DMS153 treated with DMSO at 0.1 percent for 48 hours (cell line): Measurements from ENCODE around the gene ADORA3.

ENCODE experiments used
- DNase-seq: peaks from one replicate; lab custom pipeline; 2025; ENCODE audit not compliant: unreplicated experiment; lab: John Stamatoyannopoulos, UW

The ADORA3 gene

DNA sequence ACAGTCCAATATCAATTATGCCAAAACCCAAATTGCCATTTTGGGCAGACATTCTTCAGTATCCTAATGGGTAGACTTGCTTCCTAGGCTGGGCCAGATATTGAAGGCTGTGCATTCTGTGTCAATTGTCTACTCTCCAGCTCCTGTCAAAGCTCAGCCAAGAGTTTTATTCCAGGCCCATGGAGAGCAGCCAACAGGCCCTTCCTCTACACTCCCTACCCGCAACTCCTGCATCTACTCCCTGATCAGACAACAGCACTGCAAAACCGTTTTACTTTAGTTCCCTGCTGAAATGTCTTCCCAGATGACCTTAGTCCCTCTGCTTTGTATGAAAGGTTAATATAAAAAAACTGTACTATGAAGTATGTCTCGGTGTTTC lies 6.6 kb upstream of the ADORA3 start:
- DNase-seq, result no peak

DNA sequence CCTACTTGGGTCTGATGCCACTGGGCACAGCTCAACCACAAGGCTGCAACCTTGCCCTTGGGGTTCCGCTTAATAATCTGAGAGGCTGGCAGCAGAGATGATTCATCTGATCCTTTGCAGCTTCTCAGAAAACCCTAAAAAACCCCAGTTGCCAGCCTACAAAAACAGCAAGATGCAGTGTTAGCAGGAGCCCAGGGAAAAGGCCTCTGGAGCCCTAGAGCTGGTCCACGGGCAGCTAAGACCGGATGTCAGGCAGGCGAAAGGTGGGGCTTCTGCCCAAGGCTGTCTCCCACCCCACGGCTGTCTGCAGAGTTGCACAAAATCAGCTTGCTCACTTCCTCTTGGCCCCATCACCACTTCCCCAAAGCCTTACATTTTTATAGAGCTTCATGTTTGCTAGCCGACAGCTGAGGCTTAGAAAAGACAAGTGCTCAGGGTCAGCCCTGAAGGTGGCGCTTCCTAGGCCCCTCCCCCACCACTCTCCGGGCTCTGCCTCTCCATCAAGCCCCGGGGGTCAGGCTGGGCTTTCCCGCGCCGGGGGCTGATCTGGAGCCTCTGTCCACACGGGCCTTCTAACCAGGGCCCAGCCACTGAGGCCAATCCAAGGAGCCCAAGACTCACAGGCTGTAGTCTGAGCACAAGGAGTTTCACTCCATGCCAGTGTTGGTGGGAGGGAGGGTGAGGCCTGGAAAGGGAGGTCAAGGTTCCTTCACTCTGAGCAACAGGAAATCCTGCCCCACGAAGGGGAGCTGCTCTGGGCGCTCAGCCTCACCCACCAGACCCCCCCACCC lies 4.2 kb upstream of the ADORA3 start:
- peak; percentile 54 for DNase-seq

GRCh38 chr1:111506561-111506960 lies 3.1 kb upstream of the ADORA3 start:
- no peak for DNase-seq

DNA sequence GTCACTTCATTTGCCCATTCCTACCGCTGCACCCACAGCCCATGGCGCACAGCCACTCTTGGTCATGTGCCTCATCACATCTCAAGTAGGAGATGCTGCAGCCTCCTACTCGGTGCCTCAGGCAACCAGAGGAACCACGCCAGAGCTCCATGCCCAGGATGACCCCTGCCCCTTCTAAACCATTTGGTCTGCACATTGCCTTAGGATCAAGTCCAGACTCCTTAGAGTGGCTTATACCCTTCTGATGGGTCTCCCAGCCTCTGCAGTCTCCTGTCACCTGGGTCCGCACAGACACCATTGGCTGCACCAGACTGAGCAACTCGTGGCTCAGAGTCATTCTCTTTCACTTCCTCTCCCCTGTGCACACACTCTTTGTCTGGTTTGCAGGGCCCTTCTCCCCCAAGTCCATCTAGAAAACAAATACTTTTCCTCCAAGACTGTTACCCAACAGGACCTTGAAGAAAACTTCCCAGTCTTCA lies 2.2 kb upstream of the ADORA3 start:
- no peak for DNase-seq

DNA sequence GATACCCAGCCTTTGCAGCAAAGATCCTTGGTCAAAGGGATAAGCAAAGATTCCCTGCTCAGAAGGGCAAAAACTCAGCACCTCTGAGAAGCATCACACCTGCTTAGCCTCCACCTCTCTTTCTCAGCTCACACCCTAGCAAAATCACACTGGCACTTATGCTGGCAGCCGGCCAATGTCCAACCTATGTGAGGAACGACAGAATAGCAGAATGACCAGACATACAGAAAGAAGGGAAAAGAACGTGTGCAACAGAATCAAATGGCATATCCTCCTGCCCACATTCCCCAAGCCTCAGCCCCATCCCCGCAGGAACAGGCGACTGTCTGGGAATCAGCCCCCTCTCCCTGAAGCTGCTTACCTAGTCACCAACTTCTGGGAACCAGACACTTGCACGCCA lies 664 bp upstream of the ADORA3 start:
- no peak for DNase-seq

DNA sequence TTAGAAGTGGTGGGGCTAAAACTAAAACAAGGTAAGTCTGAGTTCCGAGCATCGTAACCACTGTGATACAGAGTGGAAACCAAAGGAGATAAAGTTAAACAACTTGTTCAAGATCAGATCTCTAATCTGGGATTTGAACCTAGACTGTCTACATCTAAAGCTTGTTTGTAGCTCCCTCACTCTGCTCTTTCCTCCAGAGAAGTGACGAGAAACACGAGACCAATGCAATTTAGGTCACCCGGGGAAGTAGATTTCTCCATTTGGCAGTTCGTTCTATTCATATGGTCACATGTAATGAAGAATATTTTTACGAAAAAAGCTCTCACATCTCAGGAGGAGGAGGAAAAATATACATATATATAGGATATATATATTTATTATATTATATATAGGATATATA lies 1.8 kb downstream of the ADORA3 start:
- DNase-seq, result no peak

GRCh38 chr1:111499026-111499785 lies 4.2 kb downstream of the ADORA3 start:
- no peak for DNase-seq

DNA sequence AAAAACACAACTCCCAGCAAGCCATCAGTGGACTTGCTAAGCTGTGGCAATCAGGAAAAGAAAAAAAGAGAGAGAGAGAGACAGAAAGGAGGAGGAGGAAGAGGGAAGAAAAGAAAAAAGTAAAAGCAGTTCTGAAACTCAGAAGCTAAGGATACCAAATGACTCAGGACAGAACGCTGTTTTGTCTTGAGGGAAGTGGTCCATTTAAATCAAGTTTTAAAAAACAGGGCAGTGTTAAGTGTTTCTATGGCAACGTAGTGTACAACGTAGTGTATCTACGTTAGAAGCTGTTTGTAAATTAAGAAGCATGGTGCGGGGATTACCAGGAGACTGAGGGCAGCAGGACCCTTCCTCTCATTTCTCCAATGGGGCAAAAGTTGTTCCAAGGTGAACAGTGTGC lies 5.8 kb downstream of the ADORA3 start:
- no peak for DNase-seq

DNA sequence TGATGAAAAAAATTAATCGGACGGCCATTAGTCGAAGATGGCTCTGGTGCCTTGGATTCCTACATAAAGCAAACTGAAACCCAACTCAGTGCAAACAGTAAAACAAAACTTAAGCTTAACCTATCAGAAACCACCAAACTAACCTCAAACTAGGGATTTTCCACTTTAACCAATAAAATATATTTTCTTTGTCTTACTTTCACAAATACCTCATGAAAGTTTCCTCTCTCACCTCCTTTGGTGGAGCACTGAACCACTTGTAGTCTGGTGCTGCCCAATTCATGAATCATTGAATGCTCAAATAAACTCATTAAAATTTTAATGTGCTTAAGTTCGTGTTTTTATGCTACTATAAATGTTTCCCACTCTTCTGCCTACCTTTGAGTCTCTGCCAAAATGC lies 7.0 kb downstream of the ADORA3 start:
- no peak for DNase-seq

DNA sequence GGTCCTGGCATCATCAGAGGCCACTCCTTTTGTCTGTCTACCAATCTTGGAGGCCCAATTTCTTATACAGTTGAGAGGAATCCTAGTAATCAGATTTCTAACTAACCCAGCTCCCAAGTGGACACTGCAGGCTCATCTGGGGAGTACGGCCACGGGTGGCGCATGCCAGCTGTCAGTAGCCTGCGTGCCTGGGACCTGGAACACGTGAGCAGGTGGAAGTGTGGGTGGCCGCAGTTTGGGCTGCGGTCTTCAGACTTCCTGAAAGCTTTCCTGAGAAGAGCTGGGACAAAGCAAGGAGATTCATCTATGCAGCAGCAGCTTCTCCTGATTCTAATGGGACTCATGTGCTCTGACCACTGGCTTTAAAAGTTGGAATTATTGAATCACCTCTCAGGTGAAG lies 12.4 kb downstream of the ADORA3 start:
- no peak for DNase-seq

DNA sequence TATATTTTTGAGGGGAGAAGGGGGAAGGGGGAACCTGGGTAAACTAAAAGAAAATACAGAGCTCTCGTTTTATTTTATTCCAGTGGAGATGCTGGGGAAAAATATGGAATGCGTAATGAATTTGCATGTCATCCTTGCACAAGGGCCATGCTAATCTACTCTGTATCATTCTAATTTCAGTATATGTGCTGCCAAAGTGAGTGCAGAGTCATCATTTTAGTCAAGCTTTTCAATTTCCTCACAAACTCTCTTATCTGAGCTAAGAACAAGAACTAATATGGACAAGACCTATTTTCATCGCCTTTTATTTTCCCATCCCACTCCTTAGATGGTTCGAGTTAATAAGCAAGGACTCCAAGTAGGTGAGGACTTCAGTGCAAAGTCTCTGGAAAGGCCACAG lies 13.2 kb downstream of the ADORA3 start:
- DNase-seq, result no peak

- no peak for DNase-seq
Observed at GRCh38 chr1:111489604-111490003, 13.8 kb downstream of the ADORA3 start.

DNA sequence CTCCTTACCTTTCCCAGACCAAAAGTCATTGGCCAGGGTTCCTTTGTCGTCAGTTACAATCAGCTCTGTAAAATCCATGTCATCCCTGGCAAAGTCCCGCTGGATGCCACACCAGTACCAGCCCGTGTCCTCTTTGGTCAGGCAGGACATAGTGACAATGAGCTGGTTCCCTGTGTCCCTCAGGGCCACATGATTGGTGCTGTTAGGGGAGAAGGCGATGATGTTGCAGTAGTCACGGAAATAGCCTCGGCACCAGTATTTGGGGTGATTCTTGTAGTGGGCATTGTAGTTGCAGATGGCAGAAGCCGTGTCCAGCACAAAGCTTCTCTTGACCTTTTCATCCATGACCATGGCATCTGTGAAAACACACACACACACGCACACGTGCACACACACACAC lies 14.8 kb downstream of the ADORA3 start:
- no peak for DNase-seq

DNA sequence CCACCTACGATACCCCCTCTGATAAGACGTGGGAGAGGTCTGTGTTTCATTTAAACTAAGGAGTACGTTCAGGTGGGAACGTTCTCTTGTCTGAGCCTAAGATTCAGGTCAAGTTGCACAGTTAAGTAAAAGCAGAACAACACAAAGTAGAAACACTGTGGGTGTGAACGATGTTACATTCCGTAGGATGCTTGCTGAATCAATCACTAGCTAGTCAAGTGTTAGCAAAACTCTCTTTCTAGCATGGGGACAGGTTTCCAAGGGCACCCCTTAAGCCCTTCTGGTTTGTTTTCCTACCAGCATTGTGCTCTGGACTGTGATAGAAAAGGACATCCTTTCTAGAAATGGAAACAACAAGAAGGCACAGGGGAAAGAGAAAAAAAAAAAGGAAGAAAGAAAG lies 16.3 kb downstream of the ADORA3 start:
- DNase-seq, result no peak

DNA sequence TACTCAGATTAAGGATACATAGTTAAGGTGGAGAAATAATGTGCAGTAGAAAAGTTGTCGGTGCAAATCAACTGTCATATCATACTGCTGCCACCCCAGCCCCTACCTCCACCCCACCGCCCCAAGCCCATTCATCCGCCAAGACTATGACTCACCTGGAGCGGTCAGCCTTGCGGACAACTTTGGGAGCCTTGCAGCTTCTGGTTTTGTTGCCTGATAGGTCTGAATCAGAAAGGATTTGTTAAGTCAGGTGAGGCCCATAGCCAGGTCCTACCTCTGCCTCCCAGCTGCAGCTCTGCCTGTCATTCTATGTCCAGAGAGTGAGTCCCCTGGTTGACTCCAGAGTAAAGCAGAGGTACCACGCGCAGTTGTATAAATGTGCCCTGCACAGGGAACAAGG lies 17.0 kb downstream of the ADORA3 start:
- no peak for DNase-seq

GRCh38 chr1:111484391-111485026 lies 18.9 kb downstream of the ADORA3 start:
- DNase-seq, result no peak

- DNase-seq, result no peak
Observed at GRCh38 chr1:111483876-111484275, 19.6 kb downstream of the ADORA3 start.

DNA sequence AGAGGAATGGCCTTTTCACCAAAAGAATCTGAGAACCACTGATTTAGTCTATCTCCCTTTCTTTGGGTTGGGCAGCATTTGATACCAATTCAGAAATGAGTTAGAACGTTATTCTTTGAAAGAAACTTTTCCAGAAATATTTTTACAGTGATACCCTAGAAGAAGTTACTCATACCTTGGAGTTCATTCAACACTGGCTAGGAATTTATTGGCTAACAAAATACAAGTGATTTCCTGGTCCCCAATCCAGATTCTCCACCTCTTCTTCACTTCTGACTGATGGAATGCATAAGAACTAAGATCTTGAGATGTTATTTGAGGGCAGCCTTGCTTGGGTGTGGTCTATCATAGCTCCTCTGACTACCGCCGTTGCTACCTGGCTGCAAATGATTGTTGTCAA lies 20.3 kb downstream of the ADORA3 start:
- no peak for DNase-seq

DNA sequence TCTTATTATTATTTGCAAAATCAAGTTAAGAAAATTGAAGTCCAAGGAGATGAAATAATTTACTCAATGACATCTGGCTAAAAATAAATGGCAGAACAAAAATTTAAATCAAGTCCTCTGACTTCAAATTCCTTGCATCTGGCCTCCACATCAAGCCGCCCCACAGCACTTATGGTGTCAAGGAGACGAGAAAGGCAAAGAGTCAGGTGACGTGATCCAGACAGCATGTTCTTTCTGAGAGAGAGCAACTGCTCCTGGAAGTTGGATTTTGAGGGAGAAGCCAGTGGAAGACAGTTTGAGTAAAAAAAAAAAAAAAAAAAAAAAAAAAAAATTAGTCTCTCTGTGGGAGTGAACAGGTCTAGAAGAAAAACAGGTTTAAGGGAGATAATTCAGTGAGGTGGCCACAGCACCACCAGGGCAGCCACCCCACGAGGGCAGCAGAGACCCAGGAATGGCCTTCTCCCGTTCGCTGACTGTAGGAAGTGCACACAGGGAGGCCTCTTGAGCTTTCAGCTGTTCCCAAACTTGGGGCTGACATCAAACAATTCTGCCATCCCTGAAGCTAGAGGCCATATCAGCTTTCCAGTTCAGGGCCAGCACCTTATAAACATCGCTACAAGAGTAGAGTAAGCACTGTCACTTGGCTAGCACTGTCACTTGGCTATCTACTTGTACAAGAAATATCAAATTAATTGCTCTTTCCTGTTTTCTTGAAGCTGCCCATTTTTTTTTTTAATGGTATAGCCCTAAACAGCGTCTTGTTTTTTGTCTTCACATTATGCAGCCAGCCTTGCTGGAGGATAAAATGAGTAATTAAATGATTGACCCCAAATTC lies 21.8 kb downstream of the ADORA3 start:
- DNase-seq, result peak; percentile 42

GRCh38 chr1:111480674-111481073 lies 22.8 kb downstream of the ADORA3 start:
- DNase-seq, result no peak

- no peak for DNase-seq
Observed at GRCh38 chr1:111476761-111477309, 26.6 kb downstream of the ADORA3 start.
